Activated T-cell treated with anti-CD3 and anti-CD28 coated beads, Interleukin-2, amount 50 U/mL, for 72 hours (primary cell): ENCODE results near the gene NPC2. TPM values are rescaled to one million over a fixed set of nuclear protein-coding genes. Genes with fewer than 3 reads are reported as not detected.

ENCODE experiments used
- ATAC-seq, 2 donors: fragments of 150-1000 bp; cut with Tn5 transposase; replicated peaks in 1 of 2; 2 replicates each; pipeline ENCODE4 v1.10.0; 2021; ENCODE audit warnings: moderate library complexity in 2 of 2, mild to moderate bottlenecking in 1 of 2
- DNase-seq, 2 donors: peaks; one replicate each; pipeline ENCODE4 v3.0.0; 2021 to 2022; ENCODE audit warnings: mixed read lengths in 1 of 2
- H3K27ac Mint-ChIP-seq: one replicate; pipeline ENCODE4 v1.8.0; 2022; ENCODE audit warnings: mild to moderate bottlenecking, moderate library complexity, mixed read lengths
- H3K27me3 Mint-ChIP-seq: one replicate; pipeline ENCODE4 v1.8.0; 2022; ENCODE audit warnings: low read depth, mixed read lengths
- H3K36me3 Mint-ChIP-seq, 2 donors: one replicate each; pipeline ENCODE4 v1.8.0; 2022; ENCODE audit warnings: mixed read lengths in 2 of 2, mild to moderate bottlenecking in 1 of 2; ENCODE audit not compliant: insufficient read depth in 2 of 2
- H3K4me1 Mint-ChIP-seq: one replicate; pipeline ENCODE4 v1.8.0; 2022; ENCODE audit warnings: low read depth, mixed read lengths
- H3K4me3 Mint-ChIP-seq, 2 donors: one replicate each; pipeline ENCODE4 v1.8.0; 2022; ENCODE audit warnings: mild to moderate bottlenecking in 2 of 2, mixed read lengths in 2 of 2, moderate library complexity in 2 of 2
- H3K9me3 Mint-ChIP-seq, 2 donors: one replicate each; pipeline ENCODE4 v1.8.0; 2022; ENCODE audit warnings: mixed read lengths in 2 of 2
- total RNA-seq, 2 donors: library from RNA; stranded (reverse); gene quantifications; one replicate each; pipeline ENCODE4 v1.2.3, GENCODE V29; 2022

Gene NPC2
- total RNA-seq, 2 donors from 2014 or later, result 27.1 to 35.4 TPM

GRCh38 chr14:74488786-74489397 is 4.2 kb downstream of the NPC2 start:
- H3K36me3 Mint-ChIP-seq, result peaks cover 0 to 3% of the 10 kb centered on the region in 2 donors
- no peak overlapping the region for H3K27ac Mint-ChIP-seq
- no peaks in the 10 kb centered on the region for H3K9me3 Mint-ChIP-seq
- H3K4me1 Mint-ChIP-seq, result peaks cover 11% of the 10 kb centered on the region
- no peak overlapping the region for H3K4me3 Mint-ChIP-seq
- no peak for ATAC-seq
- DNase-seq, result no peak
- H3K27me3 Mint-ChIP-seq, result no peaks in the 10 kb centered on the region

GRCh38 chr14:74486164-74486563 is 6.9 kb downstream of the NPC2 start:
- peaks cover 0 to 3% of the 10 kb centered on the region in 2 donors for H3K36me3 Mint-ChIP-seq
- DNase-seq, result no peak
- H3K27me3 Mint-ChIP-seq, result no peaks in the 10 kb centered on the region
- no peaks in the 10 kb centered on the region for H3K9me3 Mint-ChIP-seq
- no peak overlapping the region for H3K4me3 Mint-ChIP-seq
- H3K4me1 Mint-ChIP-seq, result peaks cover 11% of the 10 kb centered on the region
- ATAC-seq, result no peak
- H3K27ac Mint-ChIP-seq, result no peak overlapping the region

- ATAC-seq (no peak), DNase-seq (no peak)
- no peaks in the 10 kb centered on the region for H3K27me3 Mint-ChIP-seq
- peaks cover 0 to 3% of the 10 kb centered on the region in 2 donors for H3K36me3 Mint-ChIP-seq
- no peak overlapping the region for H3K27ac Mint-ChIP-seq
- H3K9me3 Mint-ChIP-seq, result no peaks in the 10 kb centered on the region
- no peak overlapping the region for H3K4me3 Mint-ChIP-seq
- H3K4me1 Mint-ChIP-seq, result peaks cover 5% of the 10 kb centered on the region
These were observed 9.8 kb downstream of the NPC2 start for GRCh38 chr14:74483321-74483720.

- ATAC-seq, result no peak
- no peaks in the 10 kb centered on the region for H3K9me3 Mint-ChIP-seq
- H3K4me3 Mint-ChIP-seq, result no peak overlapping the region
- H3K36me3 Mint-ChIP-seq, result peaks cover 0 to 3% of the 10 kb centered on the region in 2 donors
- peaks cover 5% of the 10 kb centered on the region for H3K4me1 Mint-ChIP-seq
- H3K27me3 Mint-ChIP-seq, result no peaks in the 10 kb centered on the region
- DNase-seq, result no peak
- H3K27ac Mint-ChIP-seq, result no peak overlapping the region
These were observed 10.5 kb downstream of the NPC2 start for GRCh38 chr14:74482571-74482970.

GRCh38 chr14:74480046-74480445 is 13.1 kb downstream of the NPC2 start:
- Mint-ChIP-seq H3K27me3 (no peaks in the 10 kb centered on the region), H3K27ac (no peak overlapping the region), H3K4me3 (no peak overlapping the region), H3K4me1 (peaks cover 6% of the 10 kb centered on the region), H3K9me3 (no peaks in the 10 kb centered on the region), H3K36me3 (peaks cover 0 to 3% of the 10 kb centered on the region in 2 donors)
- ATAC-seq (no peak), DNase-seq (no peak)

DNA sequence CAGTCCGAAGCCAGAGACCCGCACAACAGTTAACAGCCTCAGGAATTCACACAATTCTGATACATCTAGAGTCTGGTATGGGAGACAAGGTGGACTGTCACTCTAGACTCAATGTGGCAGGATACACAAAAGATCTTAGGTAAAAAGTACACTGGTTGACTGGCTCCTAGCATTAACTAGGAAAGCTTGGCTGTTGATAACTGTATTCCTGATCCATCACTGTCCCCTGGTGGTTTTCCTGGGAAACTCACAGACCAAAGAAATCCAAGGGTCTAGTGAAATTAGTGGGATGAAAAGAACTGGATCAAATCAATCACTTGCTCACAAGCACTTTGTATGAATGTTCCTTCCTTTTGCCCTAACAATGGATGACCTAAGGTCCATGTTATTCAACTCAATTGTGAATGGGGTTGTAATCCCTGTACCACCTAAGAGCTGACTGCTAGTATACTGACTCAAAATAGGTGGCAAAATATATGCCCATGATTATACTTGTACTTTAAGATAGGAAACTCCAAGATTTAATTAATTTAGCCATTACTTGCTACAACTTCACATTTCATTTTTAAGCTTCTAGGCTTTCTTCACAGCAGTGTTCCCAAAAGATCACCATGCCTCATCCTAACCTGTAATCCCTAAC is 14.0 kb downstream of the NPC2 start:
- no peak overlapping the region for H3K4me3 Mint-ChIP-seq
- H3K4me1 Mint-ChIP-seq, result peaks cover 6% of the 10 kb centered on the region
- H3K9me3 Mint-ChIP-seq, result no peaks in the 10 kb centered on the region
- no peak overlapping the region for H3K27ac Mint-ChIP-seq
- no peak for DNase-seq
- H3K36me3 Mint-ChIP-seq, result peaks cover 0 to under 1% of the 10 kb centered on the region in 2 donors
- H3K27me3 Mint-ChIP-seq, result no peaks in the 10 kb centered on the region
- no peak for ATAC-seq

GRCh38 chr14:74476607-74477006 is 16.5 kb downstream of the NPC2 start:
- ATAC-seq (no peak), DNase-seq (no peak)
- Mint-ChIP-seq H3K27ac (no peak overlapping the region), H3K4me1 (peaks cover 6% of the 10 kb centered on the region), H3K4me3 (no peak overlapping the region), H3K36me3 (no peaks in the 10 kb centered on the region), H3K9me3 (no peaks in the 10 kb centered on the region), H3K27me3 (no peaks in the 10 kb centered on the region)

- DNase-seq (no peak), ATAC-seq (no peak)
- no peaks in the 10 kb centered on the region for H3K9me3 Mint-ChIP-seq
- H3K4me3 Mint-ChIP-seq, result no peak overlapping the region
- H3K4me1 Mint-ChIP-seq, result peaks cover 6% of the 10 kb centered on the region
- H3K36me3 Mint-ChIP-seq, result no peaks in the 10 kb centered on the region
- H3K27ac Mint-ChIP-seq, result no peak overlapping the region
- H3K27me3 Mint-ChIP-seq, result no peaks in the 10 kb centered on the region
These were observed 17.0 kb downstream of the NPC2 start for GRCh38 chr14:74476107-74476506.

DNA sequence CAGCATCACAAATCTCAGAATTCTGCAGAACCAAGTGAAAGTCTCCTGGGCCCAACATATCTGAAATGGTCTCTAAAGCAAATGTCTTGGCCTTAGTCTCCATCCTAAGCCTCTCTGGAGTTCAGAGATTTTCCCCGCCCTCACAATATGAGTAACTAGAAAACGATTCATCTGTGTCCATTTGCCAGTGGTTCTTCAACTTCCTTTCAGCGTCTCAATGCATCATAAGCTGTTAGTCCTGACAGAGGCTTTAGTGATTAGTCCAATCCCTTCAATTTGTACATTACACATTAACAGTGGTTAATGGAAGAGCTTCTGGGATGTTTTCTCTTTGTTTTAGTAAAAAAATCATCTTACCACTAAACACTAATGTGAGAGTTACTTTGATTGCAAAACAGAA is 17.4 kb downstream of the NPC2 start:
- peaks cover 6% of the 10 kb centered on the region for H3K4me1 Mint-ChIP-seq
- no peaks in the 10 kb centered on the region for H3K9me3 Mint-ChIP-seq
- DNase-seq (no peak), ATAC-seq (no peak)
- no peak overlapping the region for H3K4me3 Mint-ChIP-seq
- H3K36me3 Mint-ChIP-seq, result no peaks in the 10 kb centered on the region
- no peak overlapping the region for H3K27ac Mint-ChIP-seq
- H3K27me3 Mint-ChIP-seq, result no peaks in the 10 kb centered on the region

- H3K4me1 Mint-ChIP-seq, result peaks cover 6% of the 10 kb centered on the region
- H3K36me3 Mint-ChIP-seq, result no peaks in the 10 kb centered on the region
- no peaks in the 10 kb centered on the region for H3K27me3 Mint-ChIP-seq
- H3K27ac Mint-ChIP-seq, result no peak overlapping the region
- ATAC-seq (no peak), DNase-seq (no peak)
- H3K4me3 Mint-ChIP-seq, result no peak overlapping the region
- no peaks in the 10 kb centered on the region for H3K9me3 Mint-ChIP-seq
These were observed 18.7 kb downstream of the NPC2 start for GRCh38 chr14:74474376-74474775.

- Mint-ChIP-seq H3K9me3 (no peaks in the 10 kb centered on the region), H3K27ac (no peak overlapping the region), H3K4me3 (no peak overlapping the region), H3K36me3 (no peaks in the 10 kb centered on the region), H3K27me3 (no peaks in the 10 kb centered on the region), H3K4me1 (peaks cover 6% of the 10 kb centered on the region)
- ATAC-seq (no peak), DNase-seq (no peak)
These were observed 20.5 kb downstream of the NPC2 start for GRCh38 chr14:74472601-74473000.

GRCh38 chr14:74469548-74470518 is 23.3 kb downstream of the NPC2 start:
- H3K36me3 Mint-ChIP-seq, result no peaks in the 10 kb centered on the region
- no peaks in the 10 kb centered on the region for H3K27me3 Mint-ChIP-seq
- no peak overlapping the region for H3K4me3 Mint-ChIP-seq
- no peaks in the 10 kb centered on the region for H3K9me3 Mint-ChIP-seq
- no peak overlapping the region for H3K27ac Mint-ChIP-seq
- DNase-seq (no peak), ATAC-seq (no peak)
- H3K4me1 Mint-ChIP-seq, result no peaks in the 10 kb centered on the region

GRCh38 chr14:74468513-74468912 is 24.6 kb downstream of the NPC2 start:
- DNase-seq (no peak), ATAC-seq (no peak)
- no peaks in the 10 kb centered on the region for H3K4me1 Mint-ChIP-seq
- no peak overlapping the region for H3K4me3 Mint-ChIP-seq
- no peak overlapping the region for H3K27ac Mint-ChIP-seq
- H3K36me3 Mint-ChIP-seq, result no peaks in the 10 kb centered on the region
- no peaks in the 10 kb centered on the region for H3K9me3 Mint-ChIP-seq
- H3K27me3 Mint-ChIP-seq, result no peaks in the 10 kb centered on the region
